GM21786 (cell line): ENCODE results near the gene TBATA.

Source experiments
- ATAC-seq: cut with Tn5 transposase; IDR thresholded peaks from one replicate; pipeline ENCODE4 v1.9.1; 2021; ENCODE audit not compliant: unreplicated experiment

TBATA gene

GRCh38 chr10:70763567-70763966 lies 21.6 kb downstream of the TBATA start:
- ATAC-seq: no peak

GRCh38 chr10:70762441-70763175 lies 22.6 kb downstream of the TBATA start:
- no peak for ATAC-seq

GRCh38 chr10:70761727-70762350 lies 23.3 kb downstream of the TBATA start:
- ATAC-seq: no peak

GRCh38 chr10:70761031-70761601 lies 24.1 kb downstream of the TBATA start:
- ATAC-seq: no peak

GRCh38 chr10:70760271-70760787 lies 24.8 kb downstream of the TBATA start:
- no peak for ATAC-seq

GRCh38 chr10:70759781-70760180 lies 25.4 kb downstream of the TBATA start:
- no peak for ATAC-seq

- ATAC-seq: no peak
Measured at GRCh38 chr10:70758757-70759514, 26.2 kb downstream of the TBATA start.

GRCh38 chr10:70757856-70758255 lies 27.3 kb downstream of the TBATA start:
- no peak for ATAC-seq

GRCh38 chr10:70756700-70757360 lies 28.3 kb downstream of the TBATA start:
- ATAC-seq: no peak

GRCh38 chr10:70753841-70754621 lies 31.1 kb downstream of the TBATA start:
- no peak for ATAC-seq

- no peak for ATAC-seq
Measured at GRCh38 chr10:70753026-70753663, 32.0 kb downstream of the TBATA start.

GRCh38 chr10:70752571-70752970 lies 32.6 kb downstream of the TBATA start:
- ATAC-seq: no peak

- no peak for ATAC-seq
Measured at GRCh38 chr10:70751991-70752390, 33.2 kb downstream of the TBATA start.

- ATAC-seq: no peak
Measured at GRCh38 chr10:70751356-70751755, 33.8 kb downstream of the TBATA start.

- no peak for ATAC-seq
Measured at GRCh38 chr10:70750156-70750703, 34.9 kb downstream of the TBATA start.

- no peak for ATAC-seq
Measured at GRCh38 chr10:70749756-70750155, 35.4 kb downstream of the TBATA start.

- no peak for ATAC-seq
Measured at GRCh38 chr10:70748801-70749573, 36.2 kb downstream of the TBATA start.

- no peak for ATAC-seq
Measured at GRCh38 chr10:70748305-70748704, 36.9 kb downstream of the TBATA start.
